AML-193 (cell line): ENCODE measurements around the gene RPTOR.

ENCODE experiments used
- DNase-seq, 2 experiments: peaks; one replicate each; lab custom pipeline; 2025; lab: John Stamatoyannopoulos, UW

RPTOR gene

GRCh38 chr17:80764627-80765145 lies 220.0 kb downstream of the RPTOR start:
- peak in 1 of 2 experiments; percentile 10 for DNase-seq

DNA sequence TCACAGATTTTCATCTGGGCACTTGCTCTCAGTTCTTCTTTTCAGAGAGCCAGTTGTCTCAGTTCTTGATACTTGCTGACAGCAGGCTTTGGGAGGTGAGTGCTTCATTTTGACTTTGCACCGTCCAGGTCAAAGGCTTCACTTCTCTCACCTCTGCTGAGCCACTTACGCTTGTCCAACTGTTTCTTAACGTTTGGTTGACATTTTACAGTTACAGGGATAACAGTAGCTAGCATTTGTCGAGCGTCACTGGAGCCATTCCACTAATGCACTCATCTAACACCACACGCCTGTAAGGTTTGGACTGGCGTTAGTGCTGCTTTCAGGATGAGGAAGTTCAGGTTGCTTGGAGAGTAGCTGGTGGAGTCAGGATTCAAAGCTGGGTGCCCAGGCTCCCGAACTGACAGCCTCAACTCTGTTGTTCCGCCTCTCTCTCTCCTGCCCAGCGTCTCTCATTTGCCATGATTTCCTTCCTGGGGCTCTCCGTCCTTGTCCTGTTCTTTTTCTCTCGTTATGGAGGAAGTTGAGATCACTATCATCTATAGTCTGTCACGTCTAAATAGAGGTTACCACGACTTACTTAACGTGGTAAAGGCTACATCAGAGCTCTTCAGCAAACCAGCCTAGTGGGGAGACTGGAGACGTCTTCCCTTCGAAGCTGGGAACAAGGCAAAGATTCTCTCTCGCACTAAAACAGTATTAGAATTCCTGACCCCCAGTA lies 220.8 kb downstream of the RPTOR start:
- DNase-seq = peak; percentile 68

GRCh38 chr17:80766290-80766855 lies 221.7 kb downstream of the RPTOR start:
- no peak for DNase-seq

GRCh38 chr17:80768389-80768788 lies 223.8 kb downstream of the RPTOR start:
- DNase-seq = no peak

DNA sequence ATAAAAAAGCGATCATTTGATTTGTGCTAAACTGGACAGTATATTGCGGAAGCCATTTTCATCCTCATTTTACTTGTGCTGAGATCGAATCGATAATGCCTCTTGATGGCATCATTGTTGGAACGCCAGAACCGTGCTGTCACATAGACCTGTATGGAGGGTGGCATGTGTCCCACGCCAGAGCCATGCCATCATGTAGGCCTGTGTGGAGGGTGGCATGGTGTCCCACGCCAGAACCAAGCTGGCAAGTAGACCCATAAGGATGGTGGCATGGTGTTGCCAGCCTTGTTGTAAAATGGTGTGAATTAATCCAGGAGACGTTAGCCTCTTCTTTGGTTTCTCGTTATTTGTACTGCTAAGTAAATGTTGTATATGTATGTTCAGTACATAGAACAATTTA lies 224.3 kb downstream of the RPTOR start:
- no peak for DNase-seq

- no peak for DNase-seq
Observed at GRCh38 chr17:80769516-80769915, 224.9 kb downstream of the RPTOR start.

DNA sequence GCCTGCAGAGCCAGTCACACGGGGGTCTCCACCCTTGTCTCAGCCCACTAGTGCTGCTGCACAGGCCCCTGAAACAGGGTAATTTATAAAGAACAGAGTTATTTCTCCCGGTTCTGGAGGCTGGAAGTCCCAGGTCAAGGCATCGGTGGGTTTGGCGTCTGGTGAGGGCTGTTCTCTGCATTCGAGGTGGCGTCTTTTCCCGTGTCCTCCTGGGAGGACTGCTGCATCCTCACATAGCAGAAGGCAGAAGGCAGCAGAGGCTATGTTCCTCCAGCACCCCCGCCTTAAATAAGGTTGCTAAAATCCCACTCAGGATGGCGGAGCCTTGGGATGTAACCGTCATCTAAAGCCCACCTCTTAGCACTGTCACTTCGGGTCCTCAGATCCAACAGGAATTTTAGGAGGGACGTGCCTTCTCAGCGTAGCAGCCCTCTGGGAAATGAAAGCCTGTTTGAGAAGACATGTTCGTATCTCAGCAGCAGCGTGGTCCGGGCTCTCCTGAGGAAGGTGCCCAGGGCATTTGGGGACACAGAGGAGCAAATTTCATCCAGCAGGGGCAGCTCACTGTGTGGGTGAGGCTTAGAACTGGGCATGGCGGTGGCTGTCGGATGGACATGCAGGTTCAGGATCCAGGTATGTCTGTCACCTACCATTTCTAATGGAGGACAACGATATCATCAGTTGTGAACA lies 225.4 kb downstream of the RPTOR start:
- no peak for DNase-seq

GRCh38 chr17:80770881-80771611 lies 226.4 kb downstream of the RPTOR start:
- DNase-seq = no peak

GRCh38 chr17:80771612-80772005 lies 227.0 kb downstream of the RPTOR start:
- DNase-seq = no peak

DNA sequence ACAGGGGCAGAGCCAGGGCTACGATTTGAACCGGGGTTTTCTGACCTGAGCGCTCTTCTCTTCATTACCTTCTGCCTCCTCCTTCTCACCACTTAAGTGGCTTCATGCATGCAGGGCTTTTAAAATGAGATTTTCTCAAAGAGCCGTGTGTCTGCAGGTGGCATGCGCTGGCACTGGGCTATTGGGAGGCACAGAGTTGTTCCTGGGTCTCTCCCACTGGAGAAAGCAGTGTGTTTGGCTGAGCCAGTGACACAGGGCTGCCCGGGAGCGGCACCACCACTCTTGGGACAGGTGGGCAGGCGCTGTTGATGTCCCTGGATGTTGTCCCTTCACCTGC lies 228.2 kb downstream of the RPTOR start:
- no peak for DNase-seq

DNA sequence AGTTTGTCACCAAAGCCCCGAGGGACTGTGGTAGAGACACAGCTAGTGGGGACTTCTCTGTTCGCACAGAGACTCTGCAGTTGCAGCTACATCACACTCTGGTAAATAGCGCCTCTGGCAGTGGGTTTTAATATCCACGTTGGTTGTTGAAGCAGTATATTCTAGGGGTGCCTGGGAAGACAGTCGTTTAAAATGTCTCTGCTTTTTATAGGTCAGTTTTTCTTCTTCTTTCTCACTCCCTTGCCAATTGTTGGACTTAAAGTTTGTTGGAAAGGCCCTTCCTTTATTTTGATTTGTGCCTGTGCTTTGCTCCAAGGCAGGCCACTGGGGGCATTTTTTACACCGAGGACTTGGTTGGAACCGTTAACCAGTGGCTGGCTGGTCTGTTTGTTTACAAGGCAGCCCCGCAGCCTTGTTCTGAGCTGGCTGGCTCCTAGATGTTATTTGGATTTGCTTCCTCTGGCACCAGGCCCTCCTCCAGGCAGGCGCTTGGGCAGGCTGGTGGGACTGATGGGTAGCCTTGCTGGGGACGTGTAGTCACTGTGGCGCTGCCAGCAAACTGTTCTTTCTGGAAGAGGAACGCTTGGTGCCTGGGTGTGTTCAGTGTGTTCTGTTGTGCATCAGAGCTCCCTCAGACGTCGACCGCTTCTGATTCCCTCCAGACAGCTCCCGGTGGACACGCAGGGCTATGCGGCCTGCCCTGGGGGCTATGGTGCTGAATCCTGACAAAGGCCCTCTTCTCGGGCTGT lies 228.8 kb downstream of the RPTOR start:
- DNase-seq = no peak

DNA sequence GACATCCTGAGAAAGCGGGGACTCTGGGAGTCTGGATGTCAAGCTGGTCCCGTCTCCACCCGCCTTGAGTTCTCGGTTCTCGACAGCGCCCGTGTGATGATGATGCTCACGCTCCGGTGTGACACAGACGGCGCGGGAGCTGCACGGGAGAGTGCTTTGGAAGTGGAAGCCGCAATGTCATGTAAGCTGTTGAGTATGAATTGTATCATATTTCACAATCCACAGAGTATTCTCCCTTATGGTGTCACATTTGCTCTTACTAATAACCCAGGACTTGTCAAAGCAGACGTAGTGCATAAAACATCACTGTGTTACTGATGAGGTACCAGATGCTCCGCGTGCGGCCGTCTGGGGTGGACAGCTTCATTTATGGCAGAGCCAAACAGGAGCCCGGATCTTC lies 229.5 kb downstream of the RPTOR start:
- DNase-seq = no peak

GRCh38 chr17:80774643-80775281 lies 230.1 kb downstream of the RPTOR start:
- DNase-seq = peak in 1 of 2 experiments; percentile 14

- no peak for DNase-seq
Observed at GRCh38 chr17:80775863-80776262, 231.2 kb downstream of the RPTOR start.

DNA sequence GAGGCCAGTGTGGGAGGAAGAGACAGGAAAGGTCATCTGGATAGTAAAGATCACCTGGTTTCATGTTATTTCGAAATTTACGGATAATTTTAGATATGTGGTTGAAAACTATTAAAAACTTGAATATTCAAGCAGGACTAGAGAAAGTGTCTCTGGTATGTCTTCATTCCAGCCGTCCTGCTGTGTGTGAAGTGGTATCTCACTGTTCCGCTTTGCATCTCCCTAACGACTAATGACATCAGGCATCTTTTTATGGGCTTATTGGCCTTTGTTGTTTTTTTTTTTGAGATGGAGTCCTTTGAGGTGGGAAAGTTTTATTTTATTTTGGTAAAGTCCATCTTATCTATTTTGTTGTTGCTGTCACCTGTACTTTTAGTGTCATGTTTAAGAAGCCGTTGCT lies 232.6 kb downstream of the RPTOR start:
- peak in 1 of 2 experiments; percentile 3 for DNase-seq

DNA sequence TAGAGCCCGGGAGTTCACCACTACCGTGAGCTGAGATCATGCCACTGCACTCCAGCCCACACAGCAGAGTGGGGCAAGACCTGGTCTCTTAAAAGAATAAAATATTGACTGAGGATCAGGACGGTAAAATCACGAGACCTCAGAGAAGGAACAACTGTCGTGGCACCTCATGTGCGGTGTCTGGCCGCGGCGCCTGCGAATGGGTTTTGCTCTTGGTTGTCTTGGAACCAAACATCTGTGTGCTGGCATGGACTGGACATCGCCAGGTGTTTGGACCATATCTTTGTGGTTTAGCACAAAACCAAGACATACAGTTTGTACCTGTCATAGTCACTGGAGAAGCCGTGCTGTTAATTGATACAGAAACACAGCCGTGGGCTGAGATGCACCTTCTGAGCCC lies 234.1 kb downstream of the RPTOR start:
- no peak for DNase-seq

DNA sequence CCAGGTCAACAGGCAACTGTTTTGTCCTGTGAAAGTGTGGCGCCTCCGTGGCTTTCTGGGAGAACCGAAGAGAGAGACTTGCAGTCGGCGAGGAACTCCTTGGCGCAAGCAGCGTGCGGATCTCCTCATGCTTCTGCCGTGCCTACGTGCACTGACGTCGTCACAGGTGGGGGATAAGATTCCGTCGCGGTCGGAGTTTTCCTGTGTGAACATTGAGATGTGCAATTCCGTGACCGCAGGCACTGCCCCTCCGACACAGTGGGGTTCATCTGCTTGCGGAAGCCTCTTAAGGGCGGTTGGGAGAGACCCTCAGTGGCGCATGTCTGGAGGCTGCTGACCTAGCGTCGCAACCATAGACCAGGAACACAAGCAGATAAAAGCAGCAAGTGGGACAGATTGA lies 234.7 kb downstream of the RPTOR start:
- DNase-seq = no peak

GRCh38 chr17:80779961-80780380 lies 235.3 kb downstream of the RPTOR start:
- DNase-seq = peak in 1 of 2 experiments; percentile 86

GRCh38 chr17:80780381-80781198 lies 236.0 kb downstream of the RPTOR start:
- peak; percentile 84 to 86 for DNase-seq

DNA sequence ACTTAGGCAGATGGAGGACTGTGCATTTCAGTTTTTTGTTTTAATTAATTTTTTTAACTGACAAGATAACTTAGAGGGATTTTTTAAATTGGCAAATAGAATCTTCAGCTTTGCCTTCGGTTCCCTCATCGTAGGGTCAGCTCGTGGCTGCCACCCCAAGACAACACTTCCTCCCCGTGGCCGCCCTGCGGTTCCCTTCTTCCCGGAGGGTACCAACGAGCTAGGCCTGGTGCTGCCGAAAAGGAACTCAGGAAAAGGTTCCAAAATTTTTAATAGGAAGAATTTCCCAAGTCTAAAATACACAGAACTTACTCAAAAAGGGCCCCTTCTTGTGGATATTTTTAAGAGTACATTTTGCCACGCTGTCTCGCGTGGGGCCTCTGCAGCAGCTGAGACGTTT lies 236.6 kb downstream of the RPTOR start:
- peak; percentile 77 to 87 for DNase-seq
